GM21423 (cell line): ENCODE results near the gene BIN1.

Source experiments
- ATAC-seq: cut with Tn5 transposase; IDR thresholded peaks from one replicate; pipeline ENCODE4 v1.9.1; 2021; ENCODE audit warnings: mild to moderate bottlenecking, moderate library complexity; ENCODE audit not compliant: unreplicated experiment

The BIN1 gene

GRCh38 chr2:127059559-127059958, 47.4 kb downstream of the BIN1 start:
- ATAC-seq = no peak

GRCh38 chr2:127058954-127059252, 48.1 kb downstream of the BIN1 start:
- ATAC-seq = no peak

GRCh38 chr2:127058246-127058953, 48.6 kb downstream of the BIN1 start:
- no peak for ATAC-seq

- ATAC-seq = no peak
Measured at GRCh38 chr2:127057371-127058245, 49.3 kb downstream of the BIN1 start.

GRCh38 chr2:127056631-127057370, 50.2 kb downstream of the BIN1 start:
- no peak for ATAC-seq

GRCh38 chr2:127056086-127056485, 50.9 kb downstream of the BIN1 start:
- no peak for ATAC-seq

- no peak for ATAC-seq
Measured at GRCh38 chr2:127055786-127056076, 51.2 kb downstream of the BIN1 start.

- ATAC-seq = no peak
Measured at GRCh38 chr2:127054996-127055785, 51.8 kb downstream of the BIN1 start.

GRCh38 chr2:127054604-127054930, 52.4 kb downstream of the BIN1 start:
- ATAC-seq = no peak

GRCh38 chr2:127053731-127054603, 53.0 kb downstream of the BIN1 start:
- ATAC-seq = no peak

GRCh38 chr2:127052771-127053691, 53.9 kb downstream of the BIN1 start:
- ATAC-seq = no peak

GRCh38 chr2:127052057-127052770, 54.7 kb downstream of the BIN1 start:
- ATAC-seq = no peak

- ATAC-seq = no peak
Measured at GRCh38 chr2:127051116-127052056, 55.6 kb downstream of the BIN1 start.

GRCh38 chr2:127050803-127051115, 56.2 kb downstream of the BIN1 start:
- ATAC-seq = no peak

GRCh38 chr2:127049927-127050802, 56.8 kb downstream of the BIN1 start:
- ATAC-seq = peak; percentile 64

GRCh38 chr2:127048969-127049897, 57.7 kb downstream of the BIN1 start:
- no peak for ATAC-seq
